ENCODE results near the gene NUMBL.

GRCh38 chr19:40719414-40719894 is 29.0 kb upstream of the NUMBL start:
- TF ChIP-seq CTCF (IDR thresholded peaks at IDR 0.05) (no peak), POLR2AphosphoS5 (IDR thresholded peaks at IDR 0.05) (no peak), POLR2A (IDR thresholded peaks at IDR 0.05; ENCODE audit: low read depth) (no peak)

All from esophagus muscularis mucosa (tissue), 3 donors.